HG03558 (cell line): ENCODE data around the gene RBX1.
"Not testable (repeated sequence)": the region's sequence is repeated elsewhere in the genome, so short reads cannot be mapped to it uniquely, and the experiment has no call there.

ENCODE experiments used
- ATAC-seq: cut with Tn5 transposase; IDR thresholded peaks from one replicate; pipeline ENCODE4 v1.9.1; 2021; ENCODE audit warnings: moderate number of reproducible peaks; ENCODE audit not compliant: unreplicated experiment; ENCODE audit errors: extremely low read depth

Gene RBX1

GRCh38 chr22:40950962-40951794 lies at the start of gene RBX1:
Gene RBX1, plus strand, starts transcription at chr22:40951378. Its CDS starts 21 bp downstream, at chr22:40951399.
- ATAC-seq: peak; percentile 47

GRCh38 chr22:40904101-40904500 lies 47.1 kb upstream of the RBX1 start:
- ATAC-seq: no peak

- no peak for ATAC-seq
Observed at GRCh38 chr22:40908895-40909294, 42.3 kb upstream of the RBX1 start.

- ATAC-seq: no peak
Observed at GRCh38 chr22:40911772-40912171, 39.4 kb upstream of the RBX1 start.

GRCh38 chr22:40912987-40913386 lies 38.2 kb upstream of the RBX1 start:
- ATAC-seq: not testable (repeated sequence)

GRCh38 chr22:40919446-40919845 lies 31.7 kb upstream of the RBX1 start:
- ATAC-seq: no peak

GRCh38 chr22:40920526-40920925 lies 30.7 kb upstream of the RBX1 start:
- ATAC-seq: no peak

GRCh38 chr22:40922484-40923303 lies 28.5 kb upstream of the RBX1 start:
- ATAC-seq: no peak

- ATAC-seq: no peak
Observed at GRCh38 chr22:40928657-40929056, 22.5 kb upstream of the RBX1 start.

- ATAC-seq: no peak
Observed at GRCh38 chr22:40932396-40932795, 18.8 kb upstream of the RBX1 start.

GRCh38 chr22:40939202-40939601 lies 12.0 kb upstream of the RBX1 start:
- ATAC-seq: no peak

GRCh38 chr22:40951795-40952605 lies 822 bp downstream of the RBX1 start:
- no peak for ATAC-seq

GRCh38 chr22:40953471-40953870 lies 2.3 kb downstream of the RBX1 start:
- no peak for ATAC-seq

GRCh38 chr22:40954113-40954512 lies 2.9 kb downstream of the RBX1 start:
- no peak for ATAC-seq

- no peak for ATAC-seq
Observed at GRCh38 chr22:40955571-40955970, 4.4 kb downstream of the RBX1 start.

- ATAC-seq: no peak
Observed at GRCh38 chr22:40957601-40958000, 6.4 kb downstream of the RBX1 start.

GRCh38 chr22:40958299-40958698 lies 7.1 kb downstream of the RBX1 start:
- no peak for ATAC-seq

GRCh38 chr22:40960145-40960544 lies 9.0 kb downstream of the RBX1 start:
- no peak for ATAC-seq

GRCh38 chr22:40965936-40966725 lies 15.0 kb downstream of the RBX1 start:
- no peak for ATAC-seq

GRCh38 chr22:40966726-40967085 lies 15.5 kb downstream of the RBX1 start:
- no peak for ATAC-seq
